ENCODE measurements around the gene BNC2.
"Not testable (repeated sequence)": the region's sequence is repeated elsewhere in the genome, so short reads cannot be mapped to it uniquely, and the experiment has no call there.

BNC2 gene, protein sequence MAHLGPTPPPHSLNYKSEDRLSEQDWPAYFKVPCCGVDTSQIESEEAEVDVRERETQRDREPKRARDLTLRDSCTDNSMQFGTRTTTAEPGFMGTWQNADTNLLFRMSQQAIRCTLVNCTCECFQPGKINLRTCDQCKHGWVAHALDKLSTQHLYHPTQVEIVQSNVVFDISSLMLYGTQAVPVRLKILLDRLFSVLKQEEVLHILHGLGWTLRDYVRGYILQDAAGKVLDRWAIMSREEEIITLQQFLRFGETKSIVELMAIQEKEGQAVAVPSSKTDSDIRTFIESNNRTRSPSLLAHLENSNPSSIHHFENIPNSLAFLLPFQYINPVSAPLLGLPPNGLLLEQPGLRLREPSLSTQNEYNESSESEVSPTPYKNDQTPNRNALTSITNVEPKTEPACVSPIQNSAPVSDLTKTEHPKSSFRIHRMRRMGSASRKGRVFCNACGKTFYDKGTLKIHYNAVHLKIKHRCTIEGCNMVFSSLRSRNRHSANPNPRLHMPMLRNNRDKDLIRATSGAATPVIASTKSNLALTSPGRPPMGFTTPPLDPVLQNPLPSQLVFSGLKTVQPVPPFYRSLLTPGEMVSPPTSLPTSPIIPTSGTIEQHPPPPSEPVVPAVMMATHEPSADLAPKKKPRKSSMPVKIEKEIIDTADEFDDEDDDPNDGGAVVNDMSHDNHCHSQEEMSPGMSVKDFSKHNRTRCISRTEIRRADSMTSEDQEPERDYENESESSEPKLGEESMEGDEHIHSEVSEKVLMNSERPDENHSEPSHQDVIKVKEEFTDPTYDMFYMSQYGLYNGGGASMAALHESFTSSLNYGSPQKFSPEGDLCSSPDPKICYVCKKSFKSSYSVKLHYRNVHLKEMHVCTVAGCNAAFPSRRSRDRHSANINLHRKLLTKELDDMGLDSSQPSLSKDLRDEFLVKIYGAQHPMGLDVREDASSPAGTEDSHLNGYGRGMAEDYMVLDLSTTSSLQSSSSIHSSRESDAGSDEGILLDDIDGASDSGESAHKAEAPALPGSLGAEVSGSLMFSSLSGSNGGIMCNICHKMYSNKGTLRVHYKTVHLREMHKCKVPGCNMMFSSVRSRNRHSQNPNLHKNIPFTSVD

DNA sequence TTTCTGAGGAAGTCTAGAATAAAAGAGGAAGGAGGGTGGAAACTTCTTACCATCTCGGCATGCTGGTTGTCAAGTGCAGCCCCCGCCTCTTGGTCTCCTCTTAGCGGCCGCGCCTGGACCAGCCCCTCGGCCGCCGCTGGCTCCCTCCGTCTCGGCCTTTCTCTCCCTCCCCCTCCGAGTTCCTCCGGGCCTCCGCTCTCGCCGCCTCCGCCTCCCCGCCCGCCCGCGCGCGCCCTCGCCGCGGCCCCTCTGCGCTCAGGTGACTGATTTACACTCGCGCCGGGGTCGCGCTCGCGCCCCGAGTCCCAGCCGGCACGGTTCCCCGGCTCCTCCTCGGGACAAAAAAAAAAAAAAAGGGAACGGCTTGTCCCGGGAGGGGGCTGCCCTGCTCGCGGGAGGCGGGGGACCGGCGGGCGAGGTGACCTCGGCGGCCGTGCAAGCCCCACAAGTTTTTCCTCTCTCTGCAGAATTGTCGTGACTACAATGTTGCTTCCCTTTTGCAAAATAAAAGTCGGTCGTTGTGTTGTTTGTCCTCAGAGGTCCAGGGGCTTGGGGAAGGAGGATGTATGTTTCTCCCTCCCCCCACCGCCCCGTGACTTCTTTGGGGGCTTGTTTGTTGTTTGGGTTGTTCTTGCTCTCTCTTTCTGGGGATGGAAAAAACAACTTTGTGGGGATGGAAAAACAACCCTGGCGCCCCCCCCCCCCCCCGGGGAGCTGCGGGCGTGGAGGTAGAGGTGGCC lies at the start of gene BNC2:
Gene BNC2 (minus strand): TSS at position 75 of the 740 bp plus-strand sequence. CDS start 22 bp downstream, at position 53.
- no peak for DNase-seq

DNA sequence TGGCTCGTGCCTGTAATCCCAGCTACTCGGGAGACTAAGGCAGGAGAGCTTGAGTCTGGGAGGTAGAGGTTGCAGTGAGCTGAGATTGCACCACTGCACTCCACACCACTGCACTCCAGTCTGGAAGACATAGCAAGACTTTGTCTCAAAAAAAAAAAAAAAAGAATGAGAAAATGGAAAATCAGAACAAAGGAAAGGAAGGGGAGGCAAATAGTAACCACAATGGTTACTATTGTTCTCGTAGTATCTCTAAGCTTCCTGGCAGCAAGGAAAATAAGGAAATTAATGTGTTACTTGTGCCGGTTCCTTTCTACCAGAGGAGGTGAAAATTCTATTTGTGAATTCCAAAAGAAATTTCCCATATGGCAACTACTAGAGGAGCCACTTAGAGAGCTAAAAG lies 48.5 kb upstream of the BNC2 start:
- no peak for DNase-seq

DNA sequence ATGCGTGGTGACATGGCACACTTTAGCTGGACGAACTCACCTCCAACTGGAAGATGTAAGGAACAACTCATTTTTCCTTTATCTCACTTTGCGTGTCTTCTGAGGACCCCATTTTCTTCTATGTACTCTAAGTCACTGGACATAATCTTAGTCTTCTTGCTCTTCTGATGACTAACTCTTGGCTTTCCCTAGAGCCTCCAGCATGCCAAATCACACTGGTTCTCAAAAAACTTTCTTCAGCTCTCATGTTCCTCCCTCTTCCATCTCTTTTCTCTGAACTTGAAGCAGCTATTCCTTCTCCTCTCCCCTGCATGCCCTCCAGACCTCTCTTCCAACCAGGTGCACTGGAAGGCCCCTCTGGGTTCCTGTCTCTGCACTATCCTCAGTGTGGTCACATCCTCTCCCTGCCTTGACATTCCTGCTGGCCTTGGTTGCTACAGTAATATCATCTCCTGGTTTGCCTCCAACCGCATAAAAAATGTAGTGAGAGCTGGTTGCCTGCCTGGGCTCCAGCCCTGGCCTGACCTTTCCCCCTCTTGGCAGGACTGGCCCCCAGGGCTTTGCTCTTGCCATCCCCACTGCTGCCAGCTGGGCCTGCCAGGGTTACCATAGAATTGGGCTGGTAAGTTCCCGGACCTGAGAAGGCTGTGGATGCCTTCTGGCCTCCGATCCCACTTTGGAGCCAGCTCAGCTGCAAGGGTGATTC lies 44.8 kb upstream of the BNC2 start:
- no peak for DNase-seq

DNA sequence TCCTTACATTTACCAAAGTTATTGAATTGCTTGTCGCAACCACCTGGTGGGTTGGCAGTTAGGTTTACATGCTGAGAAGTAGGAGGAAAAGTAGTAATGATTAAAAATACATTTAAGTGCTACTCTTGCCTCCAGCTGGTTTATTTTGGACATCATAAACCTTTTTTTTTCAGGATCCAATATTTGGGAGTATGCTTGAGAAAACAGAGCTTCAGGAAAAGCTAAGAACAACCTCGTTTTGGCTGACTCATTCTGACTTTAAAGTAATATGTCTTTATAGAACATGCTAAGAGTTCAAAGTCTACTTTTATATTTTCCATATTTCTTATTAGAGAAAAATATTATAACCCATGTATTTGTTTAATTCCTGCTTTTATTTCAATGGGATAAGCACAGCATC lies 41.7 kb upstream of the BNC2 start:
- no peak for DNase-seq

DNA sequence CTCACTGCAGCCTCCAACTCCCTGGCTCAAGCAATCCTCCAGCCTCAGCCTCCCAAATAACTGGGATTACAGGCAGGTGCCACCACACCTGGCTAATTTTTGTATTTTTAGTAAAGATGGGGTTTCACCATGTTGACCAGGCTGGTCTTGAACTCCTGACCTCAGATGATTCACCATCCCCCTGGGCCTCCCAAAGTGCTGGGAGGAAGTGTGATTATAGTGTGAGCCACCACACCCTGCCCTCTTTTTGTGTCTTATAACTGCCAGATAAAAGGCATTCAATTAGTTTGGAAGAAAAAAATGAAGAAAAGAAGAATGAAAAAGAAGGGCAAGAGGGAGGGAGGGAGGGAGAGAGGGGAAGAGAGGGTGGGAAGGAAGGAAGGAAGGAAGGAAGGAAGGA lies 37.7 kb upstream of the BNC2 start:
- not testable (repeated sequence) for DNase-seq

DNA sequence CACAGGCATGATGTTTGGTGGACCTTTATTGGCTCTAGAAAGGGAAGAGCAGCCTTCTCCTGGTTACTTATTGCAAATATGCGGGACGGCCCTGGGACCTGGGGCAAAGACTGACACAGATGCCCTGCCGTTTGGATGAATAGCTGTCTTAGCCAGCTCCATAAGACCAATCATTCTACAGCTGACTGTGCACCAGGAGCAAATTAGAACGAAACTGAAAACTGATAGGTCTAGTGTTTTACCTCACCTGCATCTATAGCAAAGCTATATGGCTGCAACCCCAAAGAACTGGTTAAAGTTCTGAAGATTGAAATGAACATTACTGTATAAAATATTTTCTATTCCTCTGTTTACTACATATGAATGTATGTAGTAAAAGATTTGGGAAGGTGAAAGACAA lies 34.2 kb upstream of the BNC2 start:
- no peak for DNase-seq

DNA sequence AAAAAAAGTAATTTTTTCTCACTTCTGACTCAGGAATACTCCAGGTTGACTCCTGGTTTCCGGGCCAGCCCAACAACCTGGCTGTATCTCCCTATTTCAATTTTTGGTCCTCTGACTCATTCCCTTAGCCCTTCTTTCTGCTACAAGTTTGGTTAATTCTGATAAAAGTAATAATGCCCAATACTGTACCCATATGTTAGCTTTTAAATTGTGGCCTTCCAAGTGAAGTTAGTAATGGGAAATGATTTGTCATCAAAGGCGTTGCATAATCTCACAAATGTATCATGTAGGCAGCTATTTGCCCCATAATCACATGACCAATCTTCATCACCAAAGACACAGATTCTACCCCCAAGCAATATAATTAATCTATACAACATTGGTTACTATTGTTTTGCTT lies 31.1 kb upstream of the BNC2 start:
- DNase-seq, result no peak

DNA sequence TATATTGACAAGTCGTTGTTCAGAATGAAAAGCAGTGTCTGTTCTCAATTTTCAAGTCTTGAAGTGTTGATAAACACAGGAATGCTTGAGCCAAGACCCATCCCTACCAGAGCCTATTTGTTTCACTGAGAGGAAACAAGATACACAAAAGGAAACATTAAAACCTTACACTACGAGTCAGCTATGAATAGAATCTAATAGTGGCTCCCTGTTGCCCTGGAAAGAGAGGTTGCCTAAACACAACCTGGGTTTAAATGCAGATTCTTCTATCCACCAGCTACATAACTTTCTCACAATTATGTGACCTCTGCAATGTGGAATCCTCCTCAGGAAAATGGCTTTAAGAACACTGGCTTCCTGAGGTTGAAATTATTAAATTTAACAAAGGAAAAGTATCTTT lies 29.1 kb upstream of the BNC2 start:
- DNase-seq, result no peak

DNA sequence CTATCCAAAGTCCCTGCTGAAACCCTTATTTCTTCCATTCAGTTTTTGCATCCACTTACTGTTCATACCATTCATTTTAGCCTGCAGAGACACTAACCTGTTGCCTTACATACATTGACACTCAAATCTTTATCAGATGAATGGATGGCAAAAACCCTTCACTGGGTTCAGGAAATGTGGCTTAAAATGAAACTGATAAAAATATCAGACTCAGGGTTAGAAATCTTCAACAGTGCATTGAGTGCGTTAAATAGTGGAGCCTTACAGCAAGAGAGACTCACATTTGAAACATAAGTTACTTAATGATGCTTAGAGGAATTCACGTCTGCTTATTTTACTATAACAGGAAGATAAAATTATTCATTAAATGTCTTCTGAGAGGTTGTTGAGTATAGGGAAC lies 28.0 kb upstream of the BNC2 start:
- no peak for DNase-seq

DNA sequence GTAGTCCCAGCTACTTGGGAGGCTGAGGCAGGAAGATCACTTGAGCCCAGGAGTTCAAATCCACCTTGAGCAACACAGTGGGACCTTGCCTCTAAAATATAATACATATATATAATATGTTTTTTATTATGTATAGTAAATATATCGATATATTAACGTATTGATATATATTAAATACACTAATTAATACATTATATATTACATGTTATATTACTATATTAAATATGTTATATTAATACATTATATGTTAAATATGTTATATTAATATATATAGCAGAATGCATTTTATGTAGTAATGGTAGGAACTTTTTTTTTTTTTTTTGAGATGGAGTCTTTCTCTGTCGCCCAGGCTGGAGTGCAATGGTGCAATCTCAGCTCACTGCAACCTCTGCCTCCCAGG lies 18.1 kb upstream of the BNC2 start:
- no peak for DNase-seq

DNA sequence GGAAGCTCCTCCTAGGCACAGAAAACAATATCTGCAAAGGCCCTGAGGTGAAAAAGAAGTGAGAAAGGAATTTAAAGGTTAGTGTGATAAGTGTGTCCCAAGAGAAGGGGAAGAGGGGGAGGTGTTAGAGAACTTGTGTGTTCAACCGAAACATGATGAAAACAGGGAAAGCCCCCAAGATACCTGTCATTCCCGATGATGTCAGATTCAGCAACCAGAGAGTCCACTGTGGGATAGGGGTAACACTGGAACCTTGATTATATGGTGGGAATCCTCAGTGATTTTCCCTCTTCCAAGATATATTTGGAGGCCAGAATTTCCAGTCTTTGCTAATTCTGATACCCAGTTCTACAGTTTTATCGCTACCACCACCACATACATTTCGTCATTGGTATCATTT lies 15.5 kb upstream of the BNC2 start:
- no peak for DNase-seq

DNA sequence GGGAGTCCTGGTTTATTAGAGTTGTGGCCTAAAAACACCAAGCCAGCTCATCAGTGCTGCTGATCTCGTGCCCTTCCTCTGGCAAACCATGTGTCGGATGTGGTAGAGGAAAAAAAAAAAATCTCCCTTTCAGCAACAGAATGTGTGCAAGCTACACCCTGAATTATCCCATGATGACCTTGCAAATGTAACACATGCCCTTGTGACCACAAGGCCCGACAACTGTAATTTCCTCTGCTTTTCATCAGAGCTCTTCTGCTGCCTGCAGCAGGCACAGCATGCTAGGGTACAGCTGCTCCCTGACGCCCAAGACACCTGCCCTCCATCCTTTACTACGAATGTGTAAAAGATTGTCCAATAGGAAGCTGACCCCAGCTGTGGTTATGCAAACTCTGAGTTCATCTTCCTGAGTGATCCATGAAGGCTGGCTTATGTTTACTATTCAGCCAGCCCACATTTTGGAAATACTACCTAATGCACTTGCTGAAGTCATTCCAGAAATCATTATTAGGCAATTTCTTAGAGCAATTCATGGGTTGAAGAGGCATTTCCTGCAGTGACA lies 14.6 kb upstream of the BNC2 start:
- no peak for DNase-seq

DNA sequence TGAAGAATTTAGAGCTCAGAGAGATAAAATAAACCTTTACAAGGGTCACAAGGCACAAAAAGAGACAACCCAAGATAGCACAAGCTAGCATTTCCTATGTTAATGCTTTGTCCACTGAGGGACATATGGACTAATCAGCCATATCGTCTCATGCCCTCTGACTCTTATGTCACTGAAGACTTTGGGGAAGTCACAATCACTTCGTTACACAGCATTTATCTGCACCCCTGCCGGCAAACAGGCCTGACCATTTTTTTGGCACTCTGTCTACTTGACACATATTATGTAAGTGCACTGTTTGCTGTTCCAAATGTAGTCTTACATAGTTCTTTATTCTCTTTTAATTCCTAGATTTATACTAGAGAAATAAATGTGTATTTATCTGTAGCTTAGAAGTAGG lies 13.9 kb upstream of the BNC2 start:
- DNase-seq, result no peak

DNA sequence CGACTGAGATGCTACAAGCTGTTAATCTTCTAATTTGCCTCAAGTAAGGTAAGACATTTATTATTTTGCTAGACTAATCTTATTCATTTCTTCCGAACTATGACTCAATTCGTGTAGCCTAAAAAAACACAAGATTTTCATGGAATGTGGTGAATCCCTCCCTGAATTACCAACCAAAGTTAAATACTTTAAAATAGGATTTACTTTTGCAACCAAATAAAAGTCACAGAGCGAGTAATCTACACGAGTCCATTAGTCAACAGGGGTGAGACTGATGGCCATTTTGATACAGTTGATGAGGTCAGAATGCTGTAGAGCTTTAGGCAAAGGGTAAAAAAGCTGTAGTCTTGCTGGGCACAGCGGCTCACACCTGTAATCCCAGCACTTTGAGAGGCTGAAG lies 13.1 kb upstream of the BNC2 start:
- no peak for DNase-seq

DNA sequence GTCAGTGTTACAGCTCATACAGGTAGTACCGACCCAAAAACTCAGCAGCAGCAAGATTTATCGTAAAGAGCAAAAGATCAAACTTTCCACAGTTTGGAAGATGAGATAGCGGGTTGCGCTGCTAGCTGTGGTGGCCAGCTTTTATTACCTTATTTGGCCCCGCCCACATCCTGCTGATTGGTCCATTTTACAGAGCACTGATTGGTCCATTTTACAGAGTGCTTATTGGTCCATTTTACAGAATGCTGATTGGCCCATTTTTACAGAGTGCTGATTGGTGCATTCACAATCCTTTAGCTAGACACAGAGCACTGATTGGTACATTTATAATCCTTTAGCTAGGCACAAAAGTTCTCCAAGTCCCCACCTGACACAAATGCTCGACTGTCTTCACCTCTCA lies 12.0 kb upstream of the BNC2 start:
- not testable (repeated sequence) for DNase-seq

DNA sequence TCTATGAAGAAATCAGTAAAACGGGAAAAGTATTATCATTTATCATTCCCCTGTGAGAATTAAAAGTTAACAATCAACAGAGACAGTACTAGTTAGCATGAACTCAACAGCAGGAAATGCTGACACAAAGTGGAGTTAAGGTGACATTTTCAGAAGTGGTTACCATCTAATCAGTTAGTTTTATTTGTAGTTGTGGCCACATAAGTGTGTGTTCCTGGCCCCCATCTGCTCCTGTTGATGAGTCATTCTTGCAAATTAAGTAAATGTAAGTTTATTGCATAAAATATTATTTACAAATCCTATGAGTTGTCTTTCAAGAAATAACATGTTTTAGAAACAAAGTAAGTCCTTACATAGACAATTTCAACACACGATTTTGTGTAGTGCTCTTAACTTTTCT lies 8.9 kb upstream of the BNC2 start:
- DNase-seq, result no peak

DNA sequence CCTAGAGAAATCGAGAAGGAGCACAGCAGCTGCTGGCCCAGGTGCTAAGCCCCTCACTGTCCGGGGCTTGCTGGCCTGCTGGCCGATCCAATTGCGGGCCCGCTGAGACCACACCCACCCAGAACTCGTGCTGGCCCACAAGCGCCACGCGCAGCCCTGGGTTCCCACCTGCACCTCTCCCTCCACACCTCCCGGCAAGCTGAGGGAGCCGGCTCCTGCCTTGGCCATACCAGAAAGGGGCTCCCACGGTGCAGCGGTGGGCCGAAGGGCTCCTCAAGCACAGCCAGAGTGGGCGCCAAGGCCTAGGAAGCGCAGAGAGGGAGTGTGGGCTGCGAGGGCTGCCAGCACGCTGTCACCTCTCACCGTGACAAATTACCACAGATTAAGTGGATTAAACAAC lies 6.8 kb upstream of the BNC2 start:
- DNase-seq, result no peak

DNA sequence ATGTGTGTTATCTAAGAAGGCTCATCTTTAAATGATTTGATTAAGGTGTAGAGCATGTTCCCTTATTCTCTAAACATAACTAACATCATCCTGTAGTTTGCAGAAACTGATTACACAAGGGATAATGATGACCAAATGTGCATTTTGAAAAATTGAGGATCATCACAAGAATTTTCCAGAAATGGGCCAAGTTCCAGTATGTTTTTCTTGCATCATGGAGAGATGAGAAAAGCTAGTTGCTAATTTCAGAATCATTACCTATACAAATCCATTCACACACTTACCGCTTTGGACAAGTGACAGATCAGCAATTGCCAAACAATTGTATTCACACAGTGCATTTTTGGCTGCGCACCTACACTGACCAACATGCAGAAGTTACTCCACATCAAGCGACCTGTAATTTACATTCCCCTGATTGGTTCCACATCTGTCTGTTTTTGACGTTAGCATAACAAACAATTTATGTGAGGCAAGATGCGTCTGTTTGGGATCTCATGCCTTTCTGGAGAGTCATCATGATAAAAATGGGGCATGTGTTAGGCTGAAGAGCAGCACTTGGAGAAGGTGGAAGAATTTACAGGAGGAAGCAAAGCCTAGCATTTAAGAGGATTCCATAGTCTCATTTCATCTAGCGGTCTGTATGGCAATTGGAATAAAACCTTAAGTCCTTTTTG lies 2.8 kb upstream of the BNC2 start:
- no peak for DNase-seq

DNA sequence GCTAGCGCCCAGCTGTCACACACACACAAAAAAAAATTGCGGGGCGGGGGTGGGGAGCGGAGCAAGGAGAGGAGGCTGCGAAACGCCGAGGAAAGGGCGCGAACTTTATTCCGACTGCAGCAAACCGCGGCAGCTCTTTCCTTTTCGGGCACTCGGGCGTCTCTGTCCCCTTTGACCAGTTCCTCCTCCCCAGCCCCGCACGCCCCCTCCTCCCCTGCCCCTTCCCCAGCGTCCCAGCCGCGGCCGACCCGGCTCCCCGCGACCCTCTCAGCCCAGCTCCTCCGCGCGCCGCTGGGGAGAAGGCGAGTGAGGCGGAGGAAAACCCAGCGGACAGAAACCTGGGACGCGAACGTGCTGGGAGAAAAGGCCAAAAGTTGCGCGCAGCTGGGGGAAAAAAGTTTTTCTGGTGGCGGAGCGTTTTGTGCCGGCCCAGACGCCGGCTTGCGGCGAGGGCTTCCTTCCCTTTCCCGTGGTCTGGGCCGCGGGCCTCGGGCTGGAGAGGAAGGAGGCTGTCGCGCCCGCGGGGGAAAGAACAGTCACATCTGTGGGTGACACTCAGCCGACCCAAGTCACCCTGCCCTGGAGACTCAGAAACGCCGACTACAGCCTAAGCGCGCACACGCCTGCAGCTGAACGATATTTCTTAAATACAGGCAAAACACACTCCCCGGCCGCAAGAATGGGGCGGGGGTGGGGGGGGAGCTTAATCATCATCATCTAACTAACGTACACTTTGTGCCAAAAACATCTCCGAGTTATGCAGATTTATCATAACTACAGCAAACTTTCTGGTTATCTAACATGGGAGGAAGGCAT lies 1.1 kb upstream of the BNC2 start:
- no peak for DNase-seq

DNA sequence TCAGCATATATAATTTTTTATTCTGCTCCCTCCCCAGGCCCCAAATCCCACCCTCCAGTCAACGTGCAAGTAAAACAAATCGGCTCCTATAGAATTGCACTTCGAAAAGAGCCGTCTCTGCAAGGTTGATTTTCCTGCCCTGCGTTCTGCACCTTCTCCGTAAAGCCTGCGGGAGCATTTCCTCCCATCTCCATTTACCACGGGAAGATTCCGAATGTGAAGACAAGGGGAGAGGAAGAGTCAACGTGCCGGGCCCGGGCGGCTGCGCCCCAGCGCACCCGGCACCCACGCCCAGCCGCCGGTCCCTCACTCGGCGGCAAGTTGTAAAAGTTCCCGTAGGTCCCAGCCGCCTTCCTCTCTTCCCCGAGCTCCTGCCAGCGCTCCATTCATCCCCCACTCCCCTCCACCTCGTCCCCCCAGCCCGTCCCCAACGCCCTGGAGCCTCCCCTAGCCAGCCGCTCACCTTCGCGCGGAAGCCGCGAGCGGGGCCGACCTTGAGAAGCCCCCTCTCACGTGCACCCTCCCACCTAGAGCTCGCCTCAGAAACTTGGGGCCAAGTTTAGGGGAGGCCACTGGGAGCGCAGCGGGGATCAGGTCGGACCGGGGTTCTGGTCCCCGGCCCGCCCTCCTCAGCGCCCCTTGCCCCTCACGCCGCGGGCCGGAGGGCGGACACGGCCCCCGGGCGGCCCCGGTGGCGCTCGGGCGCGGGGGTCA lies 431 bp downstream of the BNC2 start:
- no peak for DNase-seq
